Natural killer cell (primary cell): ENCODE results near the gene BCLAF3. TPM values are rescaled to one million over a fixed set of nuclear protein-coding genes. Genes with fewer than 3 reads are reported as not detected.

Experiments
- ATAC-seq, 3 donors: fragments of 150-1000 bp in 2 of 3; fragments of 200-7000 bp in 1 of 3; cut with Tn5 transposase; 1 replicate in 1 of 3; 2 replicates in 2 of 3; pipeline ENCODE4 v1.10.0; 2021; ENCODE audit warnings: mild to moderate bottlenecking in 2 of 3, moderate library complexity in 2 of 3
- DNase-seq, 2 donors: peaks; one replicate each; pipeline versions ENCODE4 v3.0.0 to v3.0.0-alpha.2; 2013 to 2021; ENCODE audit warnings: mixed read lengths in 1 of 2
- H3K27ac ChIP-seq: one replicate; pipeline ENCODE4 v1.5.1; 2013; ENCODE audit warnings: mild to moderate bottlenecking, low read length
- H3K27me3 ChIP-seq: one replicate; pipeline ENCODE4 v1.6.1; 2013; ENCODE audit warnings: low read length; ENCODE audit not compliant: control insufficient read depth, insufficient read depth
- H3K36me3 ChIP-seq: one replicate; pipeline ENCODE4 v1.6.1; 2013; ENCODE audit warnings: low read length; ENCODE audit not compliant: control insufficient read depth, insufficient read depth
- H3K4me1 ChIP-seq: one replicate; pipeline ENCODE4 v1.6.1; 2013; ENCODE audit warnings: low read length; ENCODE audit not compliant: control insufficient read depth, insufficient read depth
- H3K4me3 ChIP-seq: one replicate; pipeline ENCODE4 v1.5.1; 2013; ENCODE audit warnings: low read length
- H3K9me3 ChIP-seq: one replicate; pipeline ENCODE4 v1.6.1; 2013; ENCODE audit warnings: low read length; ENCODE audit not compliant: control insufficient read depth, insufficient read depth
- H3K27ac Mint-ChIP-seq, 2 donors: one replicate each; pipeline ENCODE4 v1.8.0; 2022; ENCODE audit warnings: mild to moderate bottlenecking in 2 of 2, mixed read lengths in 2 of 2, moderate library complexity in 1 of 2
- H3K27me3 Mint-ChIP-seq, 2 donors: one replicate each; pipeline ENCODE4 v1.8.0; 2022; ENCODE audit warnings: low read depth in 2 of 2, mixed read lengths in 2 of 2
- H3K36me3 Mint-ChIP-seq: one replicate; pipeline ENCODE4 v1.8.0; 2022; ENCODE audit warnings: mixed read lengths
- H3K4me1 Mint-ChIP-seq, 2 donors: one replicate each; pipeline ENCODE4 v1.8.0; 2022; ENCODE audit warnings: mixed read lengths in 2 of 2
- H3K4me3 Mint-ChIP-seq: one replicate; pipeline ENCODE4 v1.8.0; 2022; ENCODE audit warnings: mild to moderate bottlenecking, moderate library complexity, mixed read lengths
- H3K9me3 Mint-ChIP-seq, 2 donors: one replicate each; pipeline ENCODE4 v1.8.0; 2022; ENCODE audit warnings: mixed read lengths in 2 of 2
- WGBS: methylation state at CpG from one replicate; pipeline ENCODE4 v1.1.7; 2013; ENCODE audit warnings: missing lambda C conversion rate; ENCODE audit not compliant: insufficient coverage; 5-methylcytosine and 5-hydroxymethylcytosine counted together
- intact Hi-C: fragments of 100-400 bp; cut with micrococcal nuclease; formaldehyde crosslinking; loops from one replicate; pipeline ENCODE4 v1.14.2; 2022
- total RNA-seq, 4 donors: library from RNA; stranded (reverse); fragments of 120-200 nt in 1 of 4; gene quantifications; one replicate each; pipeline versions ENCODE4 v1.2.3 to v1.2.4, GENCODE V29; 2013 to 2022
- TF ChIP-seq, protein P1 (sequence below): fragments of 200-600 bp; IDR thresholded peaks from one replicate; pipeline ENCODE4 v1.8.0; 2022; ENCODE audit warnings: antibody characterized with exemption

The BCLAF3 gene
- total RNA-seq, 3 donors from 2014 or later (not counting 1 experiment from before 2014, with no cell fraction given), result 16.5 to 20.8 (median 20.1) TPM

DNA sequence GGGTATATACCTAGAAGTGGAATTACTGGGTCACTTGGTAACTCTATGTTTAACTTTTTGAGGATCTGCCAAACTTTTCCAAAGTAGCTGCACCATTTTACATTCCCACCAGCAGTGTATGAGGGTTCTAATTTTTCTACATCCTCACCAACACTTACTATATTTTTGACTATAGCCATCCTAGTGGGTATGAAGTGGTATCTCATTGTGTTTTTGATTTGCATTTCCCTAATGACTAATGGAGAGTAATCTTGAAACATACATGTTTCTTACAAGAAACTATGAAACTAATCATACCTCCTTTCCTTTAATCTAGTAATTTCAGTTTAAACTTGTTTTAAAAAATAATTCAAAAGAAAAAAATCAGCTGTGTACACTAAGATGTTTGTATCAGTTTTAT, 17.9 kb downstream of the BCLAF3 start:
- no peaks in the 10 kb centered on the region for H3K36me3 Mint-ChIP-seq
- ATAC-seq, result no peak
- Histone ChIP-seq H3K27ac (no peak overlapping the region), H3K36me3 (no peaks in the 10 kb centered on the region), H3K4me3 (no peak overlapping the region), H3K9me3 (no peaks in the 10 kb centered on the region), H3K27me3 (no peaks in the 10 kb centered on the region), H3K4me1 (no peaks in the 10 kb centered on the region)
- intact Hi-C loops, result no loop called here
- no peak overlapping the region for H3K27ac Mint-ChIP-seq
- H3K4me1 Mint-ChIP-seq, result peaks cover 0 to 23% of the 10 kb centered on the region in 2 donors
- H3K9me3 Mint-ChIP-seq, result no peaks in the 10 kb centered on the region
- DNase-seq, result no peak
- TF ChIP-seq, protein P1, sequence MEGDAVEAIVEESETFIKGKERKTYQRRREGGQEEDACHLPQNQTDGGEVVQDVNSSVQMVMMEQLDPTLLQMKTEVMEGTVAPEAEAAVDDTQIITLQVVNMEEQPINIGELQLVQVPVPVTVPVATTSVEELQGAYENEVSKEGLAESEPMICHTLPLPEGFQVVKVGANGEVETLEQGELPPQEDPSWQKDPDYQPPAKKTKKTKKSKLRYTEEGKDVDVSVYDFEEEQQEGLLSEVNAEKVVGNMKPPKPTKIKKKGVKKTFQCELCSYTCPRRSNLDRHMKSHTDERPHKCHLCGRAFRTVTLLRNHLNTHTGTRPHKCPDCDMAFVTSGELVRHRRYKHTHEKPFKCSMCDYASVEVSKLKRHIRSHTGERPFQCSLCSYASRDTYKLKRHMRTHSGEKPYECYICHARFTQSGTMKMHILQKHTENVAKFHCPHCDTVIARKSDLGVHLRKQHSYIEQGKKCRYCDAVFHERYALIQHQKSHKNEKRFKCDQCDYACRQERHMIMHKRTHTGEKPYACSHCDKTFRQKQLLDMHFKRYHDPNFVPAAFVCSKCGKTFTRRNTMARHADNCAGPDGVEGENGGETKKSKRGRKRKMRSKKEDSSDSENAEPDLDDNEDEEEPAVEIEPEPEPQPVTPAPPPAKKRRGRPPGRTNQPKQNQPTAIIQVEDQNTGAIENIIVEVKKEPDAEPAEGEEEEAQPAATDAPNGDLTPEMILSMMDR, result no peak
- no peak overlapping the region for H3K4me3 Mint-ChIP-seq
- H3K27me3 Mint-ChIP-seq, result no peaks in the 10 kb centered on the region

GRCh38 chrX:19968276-19968675, 22.6 kb downstream of the BCLAF3 start:
- H3K4me3 Mint-ChIP-seq, result no peak overlapping the region
- H3K36me3 Mint-ChIP-seq, result no peaks in the 10 kb centered on the region
- no peak for DNase-seq
- H3K4me1 ChIP-seq, result no peaks in the 10 kb centered on the region
- no peak for ATAC-seq
- no peak overlapping the region for H3K4me3 ChIP-seq
- 100% methylated on average over 6 of the region's 6 CpGs for WGBS
- H3K9me3 Mint-ChIP-seq, result no peaks in the 10 kb centered on the region
- intact Hi-C loops, result no loop called here
- no peak overlapping the region for H3K27ac ChIP-seq
- H3K27me3 ChIP-seq, result no peaks in the 10 kb centered on the region
- H3K27ac Mint-ChIP-seq, result no peak overlapping the region
- peaks cover 9% of the 10 kb centered on the region for H3K36me3 ChIP-seq
- TF ChIP-seq, protein P1, result no peak
- H3K4me1 Mint-ChIP-seq, result peaks cover 4 to 5% of the 10 kb centered on the region in 2 donors
- no peaks in the 10 kb centered on the region for H3K27me3 Mint-ChIP-seq
- H3K9me3 ChIP-seq, result no peaks in the 10 kb centered on the region

- no peak for DNase-seq
- Histone ChIP-seq H3K9me3 (no peaks in the 10 kb centered on the region), H3K27ac (no peak overlapping the region), H3K36me3 (peaks cover 9% of the 10 kb centered on the region), H3K4me1 (no peaks in the 10 kb centered on the region), H3K27me3 (no peaks in the 10 kb centered on the region), H3K4me3 (no peak overlapping the region)
- intact Hi-C loops, result no loop called here
- H3K4me3 Mint-ChIP-seq, result no peak overlapping the region
- no peaks in the 10 kb centered on the region for H3K9me3 Mint-ChIP-seq
- ATAC-seq, result no peak
- no peaks in the 10 kb centered on the region for H3K36me3 Mint-ChIP-seq
- TF ChIP-seq, protein P1, result no peak
- WGBS, result no CpG with 5 or more reads among the region's 1 CpG
- H3K27ac Mint-ChIP-seq, result no peak overlapping the region
- H3K27me3 Mint-ChIP-seq, result no peaks in the 10 kb centered on the region
- peaks cover 5% of the 10 kb centered on the region in 2 donors for H3K4me1 Mint-ChIP-seq
Measured at GRCh38 chrX:19966056-19966455, 24.8 kb downstream of the BCLAF3 start.

DNA sequence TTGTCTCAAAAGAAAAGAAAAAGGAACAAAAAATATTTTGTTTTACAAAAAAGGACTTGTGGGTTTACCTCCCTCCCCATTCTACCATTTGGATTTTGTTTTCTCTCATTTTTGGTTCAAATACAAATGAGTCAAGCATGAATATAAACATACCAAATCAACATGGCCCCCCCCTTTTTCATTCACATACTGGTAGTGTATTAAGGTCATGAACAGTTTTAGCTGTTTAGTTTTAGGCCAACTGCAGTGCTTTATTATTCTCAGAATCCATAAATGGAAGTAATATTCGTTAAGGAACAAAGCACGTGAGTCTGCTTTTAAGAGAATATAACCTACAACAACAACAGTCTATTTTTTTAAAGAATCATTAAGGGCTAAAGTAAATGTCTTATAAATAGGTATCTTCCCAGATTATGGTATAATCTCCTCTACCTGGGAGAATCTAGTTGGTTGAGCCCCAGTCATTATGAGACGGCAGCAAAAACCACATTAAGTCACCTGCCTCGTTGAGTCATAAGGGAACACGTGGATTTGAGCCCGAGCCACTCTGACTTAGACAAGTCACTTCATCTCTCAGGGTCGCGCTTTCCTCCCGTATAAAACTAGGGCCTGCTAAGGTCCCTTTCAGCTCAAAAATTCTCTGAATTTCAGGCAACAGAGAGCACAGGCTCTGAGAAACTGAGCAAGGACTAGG, 26.7 kb downstream of the BCLAF3 start:
- Mint-ChIP-seq H3K9me3 (no peaks in the 10 kb centered on the region), H3K4me3 (no peak overlapping the region), H3K27me3 (no peaks in the 10 kb centered on the region), H3K4me1 (peaks cover 5 to 7% of the 10 kb centered on the region in 2 donors), H3K36me3 (no peaks in the 10 kb centered on the region), H3K27ac (no peak overlapping the region)
- Histone ChIP-seq H3K36me3 (peaks cover 9% of the 10 kb centered on the region), H3K27ac (no peak overlapping the region), H3K4me1 (no peaks in the 10 kb centered on the region), H3K27me3 (no peaks in the 10 kb centered on the region), H3K9me3 (no peaks in the 10 kb centered on the region), H3K4me3 (no peak overlapping the region)
- DNase-seq (no peak), ATAC-seq (no peak)
- 78% methylated on average over 7 of the region's 9 CpGs for WGBS
- TF ChIP-seq, protein P1, result no peak
- intact Hi-C loops, result no loop called here
